Skeletal muscle cell (primary cell): Measurements from ENCODE around the gene CUEDC1.

Experiments
- DNase-seq: peaks from one replicate; pipeline ENCODE4 v3.0.0-alpha.2; 2010; ENCODE audit warnings: low read depth
- H3K4me3 ChIP-seq: 2 replicates; pipeline ENCODE4 v1.5.1; 2011; ENCODE audit warnings: low read depth, mild to moderate bottlenecking, control low read depth, low read length, moderate library complexity

CUEDC1 gene

DNA sequence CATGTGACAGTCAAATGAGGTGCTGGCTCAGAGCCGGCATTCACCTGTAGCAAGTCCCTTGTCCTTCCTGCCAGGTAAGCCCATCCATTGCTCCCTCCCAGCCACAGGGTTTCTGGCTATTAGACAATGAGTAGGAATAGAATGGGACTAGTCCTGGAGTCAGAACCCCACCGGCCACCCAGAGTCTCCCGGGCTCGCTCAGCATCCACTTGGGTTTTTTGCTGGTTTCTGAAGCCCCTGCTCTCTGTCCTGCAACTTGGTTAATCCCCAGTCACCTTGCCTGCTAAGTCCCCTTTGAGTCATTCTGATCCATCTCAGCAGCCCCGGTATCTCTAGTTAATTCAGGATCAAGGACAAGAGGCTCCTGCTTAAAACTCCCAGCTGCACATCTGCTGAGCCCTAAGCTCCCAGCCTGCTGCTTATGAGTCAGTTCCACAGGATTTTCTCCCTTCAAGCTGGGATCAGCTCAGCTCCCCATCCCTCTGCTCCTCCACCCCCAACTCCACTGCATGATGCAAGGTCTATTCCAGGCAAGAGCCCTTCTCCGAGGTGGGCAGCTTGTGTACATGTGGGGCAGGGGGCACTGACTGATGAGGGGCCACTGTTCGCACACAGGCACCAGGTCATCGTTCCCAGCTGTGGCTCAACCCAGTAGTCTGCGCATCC is 85.5 kb downstream of the CUEDC1 start:
- DNase-seq, result peak; percentile 79
- H3K4me3 ChIP-seq, result no peak overlapping the region

DNA sequence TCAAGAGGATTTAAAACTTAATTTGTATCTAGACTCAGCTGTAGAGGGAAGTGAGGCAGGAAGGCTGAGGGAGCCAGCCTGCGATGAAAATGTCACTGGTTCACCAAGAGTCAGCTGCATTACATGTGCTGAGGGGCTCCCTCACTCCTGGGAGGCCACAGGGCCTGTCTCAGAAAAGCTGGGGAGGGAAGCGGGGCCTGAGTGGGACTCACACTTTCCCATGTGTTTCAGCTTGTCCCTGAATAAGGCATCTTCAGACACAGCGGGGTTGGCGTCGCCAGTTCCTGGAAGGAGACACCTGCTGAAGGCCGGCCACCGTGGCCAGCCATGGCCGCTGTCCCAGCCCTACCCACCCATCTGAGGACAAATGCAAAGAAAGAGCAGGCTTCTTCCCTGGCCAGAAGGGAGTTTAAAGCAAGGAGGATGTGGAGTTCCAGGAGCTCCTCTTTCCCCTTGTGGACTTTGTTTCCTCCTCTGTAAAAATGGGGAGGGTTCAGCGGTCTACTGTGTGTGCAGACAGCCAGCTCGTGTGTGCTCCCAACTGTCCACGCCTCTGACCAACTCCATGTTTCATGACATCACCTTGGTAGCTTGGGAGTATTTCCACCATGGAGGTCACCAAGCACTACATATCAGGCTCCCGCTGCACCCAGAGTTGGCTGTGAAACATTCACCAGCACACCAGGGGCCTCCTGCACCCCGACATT is 86.1 kb downstream of the CUEDC1 start:
- DNase-seq, result no peak
- H3K4me3 ChIP-seq, result no peak overlapping the region

DNA sequence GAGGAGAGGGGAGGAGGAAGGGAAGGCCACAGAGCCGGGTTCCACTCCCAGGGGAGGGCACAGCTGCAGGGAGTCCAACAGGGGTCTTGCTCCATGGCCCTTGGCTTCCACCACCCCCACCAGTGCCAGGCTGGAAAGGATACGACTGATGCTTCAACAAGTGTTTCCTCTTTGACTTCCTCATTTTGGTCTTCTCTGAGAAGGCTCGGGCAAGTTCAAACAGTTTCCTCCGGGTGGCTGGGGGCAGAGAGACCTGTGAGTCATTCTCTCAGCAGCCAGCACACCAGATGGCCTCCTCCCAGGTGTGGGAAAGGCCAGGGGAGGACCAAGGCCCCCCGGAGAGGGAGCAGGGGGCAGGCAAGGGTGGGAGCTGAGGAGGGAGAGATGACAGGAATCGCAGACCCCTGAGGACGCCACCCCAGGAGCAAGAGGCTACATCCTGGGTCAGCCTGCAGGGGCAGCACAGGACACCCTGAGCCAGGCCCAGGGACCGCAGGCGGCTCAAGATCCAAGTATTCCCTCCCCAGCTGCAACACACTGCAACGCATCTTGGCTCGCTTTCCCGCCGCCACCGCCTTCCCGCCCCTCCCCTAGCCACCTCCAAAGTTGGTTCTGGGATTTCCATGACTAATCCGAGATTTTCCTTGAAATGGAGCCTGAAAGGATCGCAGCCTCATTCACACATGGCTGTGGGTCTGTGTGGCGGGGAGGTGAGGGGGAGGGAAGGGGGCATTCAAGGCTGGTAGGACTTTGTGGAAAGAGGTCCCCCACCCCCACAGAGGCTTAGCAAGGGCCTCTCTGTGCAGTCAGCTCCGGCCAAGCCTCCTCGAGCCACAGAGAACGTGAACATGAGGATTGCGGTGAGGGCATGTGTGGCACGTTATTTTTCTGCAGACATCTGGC is 87.0 kb downstream of the CUEDC1 start:
- peak; percentile 76 for DNase-seq

DNA sequence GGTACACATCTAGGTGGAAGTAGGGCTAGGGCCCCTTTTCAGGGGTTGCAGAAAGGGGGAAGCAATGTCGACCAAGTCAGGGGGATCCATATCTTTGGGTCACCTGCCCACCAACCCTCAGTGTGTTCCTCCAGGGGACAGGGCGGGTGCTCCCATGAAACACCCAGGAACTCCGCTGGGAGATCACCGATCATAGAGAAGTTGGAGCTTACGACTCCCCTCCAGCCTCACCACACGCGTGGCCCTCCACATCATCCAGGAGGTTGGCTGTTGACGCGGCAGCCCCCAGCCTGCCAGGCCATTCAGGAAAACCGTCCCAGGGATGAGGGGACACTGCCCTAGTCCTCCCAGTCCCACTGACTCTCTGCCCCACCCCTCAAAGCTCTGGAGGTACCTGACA is 88.1 kb downstream of the CUEDC1 start:
- no peak for DNase-seq
- no peak overlapping the region for H3K4me3 ChIP-seq

More for the DNA sequence above, 87.0 kb downstream of the CUEDC1 start:
- no peak overlapping the region for H3K4me3 ChIP-seq

DNA sequence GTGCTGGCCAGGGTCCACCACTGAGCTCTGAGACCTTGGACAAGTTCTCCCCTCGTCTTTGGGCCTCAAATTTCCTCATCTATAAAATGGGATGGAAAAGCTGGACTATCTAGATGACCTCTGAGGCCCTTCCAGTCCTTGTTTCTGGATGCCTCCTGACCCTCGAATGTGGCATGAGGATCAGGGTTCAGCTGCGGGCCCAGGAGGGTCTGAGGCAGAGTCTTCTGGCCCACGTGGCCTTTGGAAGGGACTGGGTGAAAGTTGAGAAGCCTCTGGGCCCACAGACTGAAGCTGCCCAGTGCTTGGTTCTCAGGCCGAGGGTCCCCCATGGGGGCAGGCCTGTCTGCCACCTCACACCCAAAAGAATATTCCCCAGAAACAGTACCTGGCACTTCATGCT is 88.5 kb downstream of the CUEDC1 start:
- DNase-seq, result no peak
- no peak overlapping the region for H3K4me3 ChIP-seq

DNA sequence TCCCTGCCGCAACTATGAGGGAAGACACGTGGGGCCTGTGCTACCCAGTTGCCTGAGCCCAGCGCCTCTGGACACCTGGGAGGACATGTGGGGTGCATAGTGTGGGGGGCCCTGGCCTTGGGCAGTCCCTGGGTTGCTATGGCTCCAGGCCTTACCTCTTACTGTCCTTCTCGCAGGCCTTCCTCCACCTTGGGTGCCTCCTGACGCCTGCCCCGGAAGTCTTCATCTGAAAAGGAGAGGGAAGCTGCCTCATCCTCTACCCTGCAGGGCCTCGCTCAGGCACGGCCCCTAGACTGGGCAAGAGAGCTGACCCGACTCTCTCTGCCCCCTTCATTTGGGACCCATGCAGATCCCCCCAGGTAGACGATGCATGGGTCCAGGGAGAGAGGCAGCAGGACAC is 88.9 kb downstream of the CUEDC1 start:
- no peak for DNase-seq
- no peak overlapping the region for H3K4me3 ChIP-seq

DNA sequence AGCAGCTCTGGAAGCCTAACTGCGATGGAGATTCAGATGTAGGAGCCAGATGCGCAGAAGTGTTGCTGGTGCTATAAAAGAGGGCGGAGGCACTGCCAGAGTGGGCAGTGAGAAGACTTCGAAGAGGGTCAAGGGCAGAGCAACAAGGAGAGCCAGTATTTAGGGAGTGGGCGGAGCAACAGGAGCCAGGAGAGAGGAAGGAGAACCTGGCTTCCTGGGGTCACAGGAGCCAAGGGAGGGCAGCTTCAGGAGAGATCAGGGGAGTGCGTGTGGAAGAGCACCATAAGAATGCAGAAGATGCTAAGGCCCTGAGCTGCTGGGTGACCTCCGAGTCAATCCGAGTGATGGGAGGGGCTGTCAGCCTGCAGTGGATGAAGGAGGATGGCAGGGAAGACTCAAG is 90.9 kb downstream of the CUEDC1 start:
- no peak overlapping the region for H3K4me3 ChIP-seq
- no peak for DNase-seq

DNA sequence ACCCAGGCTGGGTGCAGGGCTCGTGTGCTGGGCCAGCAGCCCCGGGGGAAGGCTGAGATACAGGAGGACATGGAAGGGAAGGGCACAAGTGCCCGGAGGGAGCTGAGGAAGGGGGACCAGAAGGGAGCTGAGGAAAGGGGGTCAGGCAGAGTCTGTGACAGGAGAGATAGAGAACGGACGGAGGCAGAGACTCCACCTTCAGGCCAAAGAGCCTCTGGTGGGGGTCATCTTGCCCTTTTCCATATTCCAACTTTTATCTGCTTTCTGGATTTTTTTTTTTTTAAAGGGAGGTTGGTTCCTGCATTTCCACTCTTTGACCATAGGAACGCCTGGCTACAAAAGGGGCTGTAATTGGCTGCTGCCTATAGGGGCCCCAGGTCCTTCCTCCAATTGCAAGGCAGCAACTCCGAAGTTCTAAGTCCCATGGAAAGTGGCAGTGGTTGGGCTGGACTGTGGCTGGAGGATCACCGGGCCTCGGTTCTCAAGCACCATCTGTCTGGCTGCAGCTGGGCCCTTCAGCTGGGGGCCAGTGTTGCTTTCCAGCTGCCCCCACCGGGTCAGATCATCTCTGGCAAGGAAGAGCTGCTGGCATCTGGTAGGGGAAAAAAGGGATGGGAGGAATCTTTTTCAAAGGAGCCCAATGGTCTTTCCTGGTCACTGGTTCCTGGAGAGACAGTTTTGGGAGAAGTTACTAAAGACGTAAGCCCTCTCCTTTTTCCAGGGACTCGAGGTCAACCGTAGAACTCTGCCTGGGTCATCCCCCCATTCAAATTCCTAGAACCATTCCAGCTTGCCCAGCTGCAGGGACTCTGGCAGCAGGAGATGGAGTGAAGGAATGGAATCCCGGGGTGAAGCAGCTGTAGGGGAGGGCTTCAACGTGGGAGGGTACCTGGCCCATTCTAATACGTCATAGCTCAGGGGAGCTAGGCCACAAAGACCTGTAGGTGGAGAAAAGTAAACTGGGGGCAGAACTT is 92.2 kb downstream of the CUEDC1 start:
- DNase-seq, result no peak
- H3K4me3 ChIP-seq, result no peak overlapping the region

DNA sequence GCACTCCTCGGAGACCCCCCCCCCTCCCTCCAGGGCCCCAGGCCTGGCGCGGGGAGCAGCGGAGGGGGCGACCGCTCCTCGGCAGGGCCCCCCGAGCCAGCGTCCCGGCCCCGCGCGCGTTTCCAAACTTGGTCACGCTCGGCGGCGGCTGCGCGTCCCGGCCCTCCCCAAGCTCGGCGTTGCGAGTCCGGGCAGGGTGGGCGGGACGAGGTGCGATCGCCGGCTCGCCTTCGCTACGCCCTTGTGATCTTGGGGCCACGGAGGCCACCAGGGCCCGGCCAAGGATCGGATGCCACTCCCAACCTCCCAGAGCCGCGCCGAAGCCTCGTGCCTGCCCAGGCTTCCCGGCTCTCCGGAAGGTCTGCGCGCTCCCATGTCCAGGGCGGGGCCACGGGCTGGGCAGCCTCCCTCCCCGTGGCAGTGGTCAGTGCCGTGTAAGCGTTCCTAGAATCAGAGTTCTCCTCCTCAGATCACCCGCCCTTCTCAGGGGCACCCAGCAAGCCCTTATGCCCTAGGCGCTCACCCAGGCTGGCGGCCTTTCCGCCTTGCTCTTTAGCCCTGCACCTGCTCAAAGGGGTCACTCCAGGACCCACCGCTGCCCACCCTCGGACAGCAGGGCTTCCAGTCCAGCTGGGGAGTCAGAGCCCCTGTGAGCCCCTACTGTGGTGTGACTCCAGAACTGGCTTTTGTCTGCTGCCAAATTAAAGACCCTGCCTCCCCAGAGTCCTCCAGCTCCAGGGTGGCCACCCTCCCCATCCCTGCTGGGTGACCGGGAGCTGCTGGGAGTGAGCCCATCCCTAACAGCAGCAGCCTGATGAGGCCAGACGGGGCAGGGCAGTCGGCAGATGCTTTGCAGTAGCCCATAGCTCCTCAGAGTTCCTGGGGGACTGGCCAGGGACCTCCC is 93.2 kb downstream of the CUEDC1 start:
- no peak for DNase-seq
- peak overlapping the region; percentile 39 for H3K4me3 ChIP-seq

DNA sequence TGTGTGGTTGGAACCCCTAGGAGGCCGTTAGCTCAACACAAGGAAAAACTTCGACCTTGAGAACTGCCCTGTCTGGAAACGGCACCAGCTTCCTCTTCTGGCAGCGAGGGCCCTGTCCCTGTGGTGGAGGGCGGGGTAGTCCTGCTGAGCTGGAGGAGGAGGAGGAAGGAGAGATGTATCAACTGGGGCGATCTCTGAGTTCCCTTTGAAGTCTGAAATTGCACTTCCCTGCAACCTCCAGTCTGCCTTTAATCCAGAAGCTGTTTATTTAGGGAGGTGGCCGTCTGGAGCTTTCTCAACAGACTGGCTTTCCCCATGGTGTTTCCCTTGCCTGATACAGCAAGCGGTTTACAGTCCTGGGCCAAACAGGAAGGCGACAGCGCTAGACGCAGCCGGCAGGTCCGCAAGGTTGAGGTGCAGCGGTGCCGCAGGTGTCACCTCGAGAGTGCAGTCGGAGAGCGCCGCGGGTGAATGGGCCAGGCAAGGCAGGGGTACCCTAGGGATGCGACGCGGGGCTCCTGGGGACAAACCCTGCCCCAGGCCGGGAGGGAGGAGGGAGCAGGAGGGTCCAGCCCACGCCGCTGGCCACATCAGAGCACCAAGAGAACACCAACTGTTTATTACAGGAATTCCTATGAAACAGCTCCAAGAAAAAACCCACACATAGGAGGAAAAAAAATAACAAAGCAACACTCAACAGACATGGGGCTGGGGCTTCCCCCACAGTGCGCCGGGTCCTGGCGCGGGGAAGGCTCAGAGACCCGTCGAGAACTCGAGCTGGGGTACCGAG is 94.0 kb downstream of the CUEDC1 start:
- DNase-seq, result no peak
- peak overlapping the region; percentile 39 for H3K4me3 ChIP-seq

DNA sequence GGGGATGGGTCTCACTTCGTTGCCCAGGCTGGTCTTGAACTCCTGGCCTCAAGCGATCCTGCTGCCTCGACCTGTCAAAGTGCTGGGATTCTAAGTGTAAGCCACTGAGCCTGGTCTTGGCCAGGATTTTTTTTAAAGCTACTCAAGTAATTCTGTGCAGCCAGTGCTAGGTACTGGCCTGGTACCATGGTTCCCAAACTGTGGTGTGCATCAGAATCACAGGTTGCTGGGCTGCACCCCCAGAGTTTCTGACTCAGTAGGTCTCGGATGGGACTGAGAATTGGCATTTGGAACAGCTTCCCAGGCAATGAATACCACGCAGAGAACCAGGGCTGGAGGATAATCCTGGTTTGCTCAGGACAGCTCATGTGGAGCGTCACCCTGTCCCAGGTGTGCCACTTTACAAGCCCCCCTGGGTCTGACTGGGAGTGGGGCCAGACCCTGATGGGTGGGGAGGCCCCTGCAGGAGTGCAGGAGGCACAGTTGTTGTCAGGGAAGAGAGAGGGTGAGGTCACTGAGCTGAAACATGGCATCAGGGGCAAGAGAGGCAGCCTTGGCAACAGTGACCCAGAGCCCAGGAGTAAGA is 94.7 kb downstream of the CUEDC1 start:
- no peak for DNase-seq
- no peak overlapping the region for H3K4me3 ChIP-seq

DNA sequence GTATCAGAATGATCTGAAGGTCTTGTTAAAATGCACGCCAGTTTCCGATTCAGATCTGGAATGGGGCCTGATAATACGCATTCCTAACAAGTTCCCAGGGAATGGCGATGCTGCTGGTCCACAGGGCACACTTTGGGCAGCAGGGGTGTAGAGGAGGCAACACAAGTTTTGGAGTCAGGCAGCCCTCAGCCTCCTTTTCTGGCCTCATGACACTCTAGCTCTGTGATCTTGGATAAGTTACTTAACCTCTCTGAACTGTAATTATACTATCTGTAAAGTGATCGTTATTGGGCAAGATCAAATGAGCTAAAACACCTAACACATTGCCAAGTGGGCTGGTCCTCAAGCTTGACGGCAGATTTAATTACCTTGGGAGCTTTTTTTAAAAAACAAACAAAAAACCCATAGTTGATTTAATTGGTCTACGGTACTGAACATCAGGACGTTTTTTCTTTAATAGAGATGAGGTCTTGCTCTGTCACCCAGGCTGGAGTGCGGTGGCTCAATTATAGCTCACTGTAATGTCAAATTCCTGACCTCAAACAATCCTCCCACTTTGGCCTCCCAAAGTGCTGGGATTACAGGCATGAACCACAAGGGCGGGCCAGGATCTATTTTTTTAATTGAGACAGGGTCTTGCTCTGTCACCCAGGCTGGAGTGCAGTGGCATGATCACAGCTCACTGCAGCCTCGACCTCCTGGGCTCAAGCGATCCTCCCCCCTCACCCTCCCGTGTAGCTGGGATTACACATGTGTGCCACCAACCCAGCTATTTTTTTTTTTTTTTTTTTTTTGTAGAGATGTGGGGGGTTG is 95.4 kb downstream of the CUEDC1 start:
- DNase-seq, result no peak
- H3K4me3 ChIP-seq, result no peak overlapping the region

DNA sequence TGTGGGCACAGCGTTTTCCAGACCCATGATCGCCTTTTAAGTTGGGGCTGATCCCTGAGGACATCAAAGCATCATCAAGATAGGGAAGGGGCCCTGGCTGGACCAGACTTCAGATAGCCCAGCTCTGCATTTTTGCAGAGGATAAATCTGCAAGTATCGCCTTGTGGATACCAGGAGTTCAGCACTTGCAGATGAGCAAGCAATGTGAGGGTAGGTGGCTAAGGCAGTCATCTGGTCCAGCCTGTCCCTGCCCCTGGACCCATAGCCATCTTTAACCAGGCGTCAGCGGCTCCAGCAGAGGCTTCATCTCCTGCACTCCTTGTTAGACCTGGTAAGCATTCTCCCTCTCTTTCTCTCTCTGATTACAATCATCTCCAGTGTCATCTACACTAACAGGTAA is 96.4 kb downstream of the CUEDC1 start:
- DNase-seq, result no peak
- no peak overlapping the region for H3K4me3 ChIP-seq

DNA sequence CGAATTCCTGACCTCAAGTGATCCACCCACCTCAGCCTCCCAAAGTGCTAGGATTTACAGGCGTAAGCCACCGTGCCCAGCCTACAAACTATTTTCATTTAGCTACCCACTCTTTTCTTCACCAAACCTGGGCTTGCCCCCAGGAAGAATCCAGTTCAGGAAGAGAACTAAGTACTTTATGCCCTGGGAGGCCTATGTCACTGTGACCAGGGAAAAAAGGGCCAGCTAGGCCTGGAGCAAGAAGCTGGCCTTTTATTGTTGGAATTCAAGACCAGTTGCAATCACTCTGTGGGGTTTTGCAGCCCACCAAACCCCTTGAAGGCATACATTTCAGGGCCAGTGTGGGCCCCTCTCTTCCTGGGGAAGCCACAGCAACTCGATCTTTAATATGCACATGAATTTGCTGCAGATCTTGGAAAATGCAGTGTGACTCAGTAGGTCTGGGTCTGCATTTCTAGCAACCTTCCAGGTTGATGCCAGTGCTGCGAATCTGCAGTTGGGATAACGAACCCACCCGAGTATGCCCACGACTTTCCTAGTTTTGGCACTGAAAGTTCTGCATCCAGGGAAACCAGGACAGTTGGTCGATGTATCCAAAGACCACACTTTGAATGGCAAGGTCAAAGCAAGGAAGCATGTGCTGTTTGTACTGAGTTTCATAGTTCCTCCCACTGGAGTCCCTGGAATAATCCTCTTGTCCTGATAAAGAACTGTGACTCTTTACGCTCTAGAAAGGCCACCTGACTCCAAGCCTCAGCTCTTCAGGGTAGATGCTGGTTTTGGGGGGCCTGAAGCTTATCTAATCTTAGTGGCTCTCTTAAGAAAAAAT is 98.2 kb downstream of the CUEDC1 start:
- H3K4me3 ChIP-seq, result no peak overlapping the region
- DNase-seq, result no peak

DNA sequence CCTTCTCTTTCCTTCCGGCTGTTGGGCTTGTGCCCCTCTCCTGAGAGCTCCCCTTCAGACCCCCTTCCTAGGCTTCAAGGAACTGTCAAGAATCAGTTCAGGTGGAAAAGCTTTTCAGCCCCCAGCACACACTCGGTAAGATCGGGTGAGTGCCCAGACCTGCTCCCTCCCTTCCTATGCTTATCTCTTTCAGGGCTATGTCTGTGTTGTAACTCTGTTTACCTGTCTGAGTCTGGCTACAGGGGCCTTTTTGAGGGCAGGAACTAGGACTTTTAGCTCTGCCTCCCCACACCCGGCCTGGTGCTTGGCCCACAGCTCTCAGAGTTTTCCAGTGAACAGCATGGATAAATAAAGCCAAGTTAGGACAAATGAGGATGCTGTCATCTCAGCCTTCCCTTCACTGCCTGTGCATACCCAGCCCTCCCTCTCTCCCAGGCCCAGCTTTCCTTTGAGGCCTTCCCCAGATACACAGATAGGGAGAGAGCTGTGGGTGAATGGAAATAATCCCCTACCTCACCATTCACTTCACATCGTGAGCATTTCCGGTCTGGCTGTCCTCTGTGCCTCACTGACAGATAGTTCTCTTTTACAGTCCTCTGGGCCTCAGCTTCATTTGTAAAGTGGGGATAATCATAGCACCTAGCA is 99.7 kb downstream of the CUEDC1 start:
- H3K4me3 ChIP-seq, result no peak overlapping the region
- DNase-seq, result no peak
